Mesenchymal stem cell (in vitro differentiated cells and primary cell): Measurements from ENCODE around the gene TAS2R60.

Experiments used
- DNase-seq: peaks from one replicate; pipeline ENCODE4 v3.0.0-alpha.2; 2013
- H2AFZ ChIP-seq: one replicate; pipeline ENCODE4 v1.6.1; 2013; ENCODE audit warnings: low read depth, mild to moderate bottlenecking, control low read depth, inconsistent platforms, low read length, moderate library complexity
- H2AK5ac ChIP-seq: 2 replicates; pipeline ENCODE4 v1.6.1; 2013; ENCODE audit warnings: low read length, moderate library complexity, mild to moderate bottlenecking, inconsistent platforms; ENCODE audit not compliant: severe bottlenecking
- H2BK120ac ChIP-seq: one replicate; pipeline ENCODE4 v1.6.1; 2013; ENCODE audit warnings: low read depth, mild to moderate bottlenecking, inconsistent platforms, low read length, moderate library complexity
- H2BK12ac ChIP-seq, 2 experiments: one replicate each; pipeline ENCODE4 v1.6.1; 2013; ENCODE audit warnings: inconsistent platforms in 2 of 2, low read length in 2 of 2, mild to moderate bottlenecking in 2 of 2, moderate library complexity in 2 of 2, control low read depth in 1 of 2
- H2BK15ac ChIP-seq: one replicate; pipeline ENCODE4 v1.6.1; 2013; ENCODE audit warnings: mild to moderate bottlenecking, low read depth, inconsistent platforms; ENCODE audit not compliant: poor library complexity, severe bottlenecking
- H2BK5ac ChIP-seq: 2 replicates; pipeline ENCODE4 v1.6.1; 2013; ENCODE audit warnings: low read depth, mild to moderate bottlenecking, low read length, control low read depth, inconsistent platforms; ENCODE audit not compliant: poor library complexity, severe bottlenecking
- H3K14ac ChIP-seq, 2 experiments: one replicate each; pipeline ENCODE4 v1.6.1; 2013; ENCODE audit warnings: inconsistent platforms in 2 of 2, low read length in 2 of 2, control low read depth in 1 of 2, mild to moderate bottlenecking in 1 of 2, moderate library complexity in 1 of 2
- H3K18ac ChIP-seq, 2 experiments: one replicate each; pipeline ENCODE4 v1.6.1; 2013; ENCODE audit warnings: inconsistent platforms in 2 of 2, low read length in 2 of 2, control low read depth in 1 of 2, low read depth in 1 of 2, mild to moderate bottlenecking in 1 of 2
- H3K23ac ChIP-seq, 2 experiments: one replicate each; pipeline ENCODE4 v1.6.1; 2013; ENCODE audit warnings: inconsistent platforms in 2 of 2, low read length in 2 of 2, mild to moderate bottlenecking in 2 of 2, moderate library complexity in 2 of 2, control low read depth in 1 of 2
- H3K27ac ChIP-seq: 2 replicates; pipeline ENCODE4 v1.5.1; 2013; ENCODE audit warnings: mild to moderate bottlenecking, moderate library complexity, low read length, control low read depth, inconsistent platforms; ENCODE audit not compliant: poor library complexity, severe bottlenecking
- H3K27me3 ChIP-seq, 2 experiments: 2 replicates each; pipeline versions ENCODE4 v1.6.1 to v1.7.0; 2013; ENCODE audit warnings: low read length in 2 of 2, mild to moderate bottlenecking in 2 of 2, moderate library complexity in 2 of 2, control low read depth in 1 of 2, inconsistent platforms in 1 of 2; ENCODE audit not compliant: control insufficient read depth in 1 of 2, insufficient read depth in 1 of 2
- H3K36me3 ChIP-seq, 2 experiments: 2 replicates each; pipeline versions ENCODE4 v1.6.1 to v1.7.0; 2013; ENCODE audit warnings: low read length in 2 of 2, control low read depth in 1 of 2, inconsistent platforms in 1 of 2, low read depth in 1 of 2, mild to moderate bottlenecking in 1 of 2; ENCODE audit not compliant: insufficient read depth in 2 of 2, control insufficient read depth in 1 of 2
- H3K4ac ChIP-seq, 2 experiments: one replicate each; pipeline ENCODE4 v1.6.1; 2013; ENCODE audit warnings: inconsistent platforms in 2 of 2, low read length in 2 of 2, mild to moderate bottlenecking in 2 of 2, moderate library complexity in 2 of 2, control low read depth in 1 of 2, low read depth in 1 of 2
- H3K4me1 ChIP-seq: 2 replicates; pipeline ENCODE4 v1.6.1; 2013; ENCODE audit warnings: low read depth, low read length, control low read depth; ENCODE audit not compliant: control insufficient read depth, insufficient read depth
- H3K4me2 ChIP-seq: 2 replicates; pipeline ENCODE4 v1.6.1; 2013; ENCODE audit warnings: low read length, mild to moderate bottlenecking, inconsistent platforms; ENCODE audit not compliant: poor library complexity, severe bottlenecking
- H3K4me3 ChIP-seq, 2 experiments: 2 replicates each; pipeline versions ENCODE4 v1.5.1 to v1.7.0; 2013; ENCODE audit warnings: low read length in 2 of 2, mild to moderate bottlenecking in 2 of 2, control low read depth in 1 of 2, low read depth in 1 of 2; ENCODE audit not compliant: insufficient read depth in 1 of 2
- H3K79me1 ChIP-seq: replicated peaks from 2 replicates; pipeline ENCODE4 v1.6.1; 2013; ENCODE audit warnings: mild to moderate bottlenecking, control low read depth, low read length, inconsistent platforms; ENCODE audit not compliant: poor library complexity, severe bottlenecking
- H3K9ac ChIP-seq: 2 replicates; pipeline ENCODE4 v1.7.0; 2013; ENCODE audit warnings: mild to moderate bottlenecking, low read length, moderate library complexity
- H3K9me3 ChIP-seq: 2 replicates; pipeline ENCODE4 v1.7.0; 2013; ENCODE audit warnings: mild to moderate bottlenecking, low read length; ENCODE audit not compliant: control insufficient read depth
- H4K8ac ChIP-seq: one replicate; pipeline ENCODE4 v1.6.1; 2013; ENCODE audit warnings: inconsistent platforms, mild to moderate bottlenecking, low read length, moderate library complexity
- H4K91ac ChIP-seq: one replicate; pipeline ENCODE4 v1.6.1; 2013; ENCODE audit warnings: mild to moderate bottlenecking, low read length, inconsistent platforms
- WGBS: methylation state at CpG from one replicate; pipeline ENCODE4 v1.1.7; 2013; ENCODE audit warnings: mixed read lengths; 5-methylcytosine and 5-hydroxymethylcytosine counted together

TAS2R60 gene

DNA sequence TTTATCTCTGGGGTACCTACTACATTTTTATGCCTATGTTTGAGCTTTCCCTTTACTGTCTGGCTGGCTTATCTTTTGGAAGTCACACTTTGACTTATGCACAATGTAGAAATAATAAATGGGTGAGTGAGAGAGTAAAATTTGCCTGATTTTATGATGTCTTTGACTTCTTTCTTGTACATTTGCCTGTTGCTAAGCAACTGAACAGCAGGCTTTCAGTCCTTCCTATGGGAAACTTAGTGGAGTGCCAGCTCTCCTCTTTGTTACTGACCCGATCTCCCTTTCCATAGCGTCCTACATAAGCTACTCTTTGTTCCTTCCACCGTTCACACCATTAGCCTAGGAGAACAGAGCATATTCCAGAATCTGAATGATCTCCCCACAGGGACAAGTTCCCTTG is 4.2 kb downstream of the TAS2R60 start:
- H3K4me3 ChIP-seq = no peak overlapping the region
- H2BK120ac ChIP-seq = no peak overlapping the region
- H3K23ac ChIP-seq = no peak overlapping the region
- no peak overlapping the region for H2AFZ ChIP-seq
- H2BK15ac ChIP-seq = no peak overlapping the region
- H2BK12ac ChIP-seq = no peak overlapping the region
- no peak overlapping the region for H3K18ac ChIP-seq
- no peak overlapping the region for H3K14ac ChIP-seq
- H3K9ac ChIP-seq = no peak overlapping the region
- no peak for DNase-seq
- H2BK5ac ChIP-seq = no peak overlapping the region
- no peaks in the 10 kb centered on the region for H3K79me1 ChIP-seq
- no peaks in the 10 kb centered on the region for H3K27me3 ChIP-seq
- H3K27ac ChIP-seq = no peak overlapping the region
- H4K8ac ChIP-seq = no peak overlapping the region
- H3K4ac ChIP-seq = no peak overlapping the region
- H3K36me3 ChIP-seq = no peaks in the 10 kb centered on the region
- WGBS = 87% methylated on average over 2 of the region's 3 CpGs
- H4K91ac ChIP-seq = no peak overlapping the region
- no peaks in the 10 kb centered on the region for H3K4me1 ChIP-seq
- no peak overlapping the region for H3K4me2 ChIP-seq
- no peak overlapping the region for H2AK5ac ChIP-seq
- no peaks in the 10 kb centered on the region for H3K9me3 ChIP-seq

DNA sequence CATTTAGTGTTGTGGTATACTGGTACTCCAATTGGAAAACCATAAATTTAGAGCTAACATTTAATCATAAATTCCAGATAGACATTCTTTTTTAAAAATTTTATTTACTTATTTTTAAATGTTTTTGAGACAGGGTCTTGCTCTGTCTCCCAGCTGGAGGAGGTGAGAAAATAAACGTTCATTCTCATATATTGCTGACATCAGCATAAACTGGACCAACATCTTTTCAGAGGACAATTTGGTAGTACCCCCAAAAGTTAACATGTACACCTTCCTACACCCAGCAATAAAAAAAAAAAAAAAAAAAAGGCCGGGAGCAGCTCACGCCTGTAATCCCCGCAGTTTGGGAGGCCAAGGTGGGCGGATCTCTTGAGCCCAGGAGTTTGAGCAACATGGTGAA is 5.2 kb downstream of the TAS2R60 start:
- 89% methylated on average over 5 of the region's 5 CpGs for WGBS
- Histone ChIP-seq H3K18ac (no peak overlapping the region), H3K9ac (no peak overlapping the region), H3K9me3 (no peaks in the 10 kb centered on the region), H3K4me1 (no peaks in the 10 kb centered on the region), H3K27me3 (no peaks in the 10 kb centered on the region), H2BK5ac (no peak overlapping the region), H3K4ac (no peak overlapping the region), H3K4me3 (no peak overlapping the region), H4K91ac (no peak overlapping the region), H2BK15ac (no peak overlapping the region), H3K27ac (no peak overlapping the region), H2AFZ (no peak overlapping the region), H3K14ac (no peak overlapping the region), H3K23ac (no peak overlapping the region), H2BK12ac (no peak overlapping the region), H3K4me2 (no peak overlapping the region), H3K79me1 (no peaks in the 10 kb centered on the region), H4K8ac (no peak overlapping the region), H3K36me3 (no peaks in the 10 kb centered on the region), H2BK120ac (no peak overlapping the region), H2AK5ac (no peak overlapping the region)
- no peak for DNase-seq

DNA sequence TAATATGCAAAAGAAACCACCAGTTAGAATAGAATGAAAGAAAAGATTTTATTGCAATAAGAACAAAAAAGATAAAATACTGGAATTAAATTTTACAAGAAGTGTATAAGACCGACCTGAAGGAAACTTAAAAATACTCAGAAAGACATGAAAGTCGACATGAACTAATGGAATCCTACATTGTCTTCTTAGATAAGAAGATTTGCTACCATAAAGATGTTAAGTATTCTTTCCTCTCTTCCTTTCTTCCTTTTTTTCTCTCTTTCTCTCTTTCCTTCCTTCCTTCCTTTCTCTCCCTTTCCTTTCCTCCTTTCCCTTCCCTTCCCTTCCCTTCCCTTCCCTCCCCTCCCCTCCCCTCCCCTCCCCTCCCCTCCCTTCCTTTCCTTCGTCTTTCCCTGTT is 6.5 kb downstream of the TAS2R60 start:
- Histone ChIP-seq H3K36me3 (no peaks in the 10 kb centered on the region), H3K23ac (no peak overlapping the region), H3K4ac (no peak overlapping the region), H4K91ac (no peak overlapping the region), H3K9ac (no peak overlapping the region), H4K8ac (no peak overlapping the region), H3K4me2 (no peak overlapping the region), H3K4me3 (no peak overlapping the region), H3K27ac (no peak overlapping the region), H3K14ac (no peak overlapping the region), H3K79me1 (no peaks in the 10 kb centered on the region), H2BK15ac (no peak overlapping the region), H2AFZ (no peak overlapping the region), H2BK120ac (no peak overlapping the region), H3K18ac (no peak overlapping the region), H2BK5ac (no peak overlapping the region), H2BK12ac (no peak overlapping the region), H2AK5ac (no peak overlapping the region), H3K4me1 (no peaks in the 10 kb centered on the region), H3K27me3 (no peaks in the 10 kb centered on the region), H3K9me3 (no peaks in the 10 kb centered on the region)
- 90% methylated on average over 1 of the region's 3 CpGs for WGBS
- DNase-seq = no peak

DNA sequence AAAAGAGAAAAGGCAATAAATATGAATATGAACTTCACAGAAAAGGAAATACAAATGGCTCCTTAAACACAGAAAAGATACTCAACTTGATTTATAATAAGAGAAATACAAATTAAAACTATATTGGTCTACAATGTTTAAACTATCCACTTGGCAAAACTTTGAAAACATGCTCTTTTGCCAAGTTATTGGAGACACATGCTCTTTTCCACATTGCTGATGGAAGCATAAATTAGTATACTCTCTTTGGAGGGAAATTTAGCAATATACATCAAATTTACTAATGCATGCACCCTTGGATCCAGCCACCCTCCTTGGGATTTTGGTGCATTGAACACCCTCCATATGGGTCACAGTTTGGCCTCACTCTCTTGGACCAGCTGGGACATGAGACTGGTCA is 7.9 kb downstream of the TAS2R60 start:
- H2AK5ac ChIP-seq = no peak overlapping the region
- H3K23ac ChIP-seq = no peak overlapping the region
- no peak overlapping the region for H2AFZ ChIP-seq
- H3K36me3 ChIP-seq = no peaks in the 10 kb centered on the region
- H3K27ac ChIP-seq = no peak overlapping the region
- no peaks in the 10 kb centered on the region for H3K27me3 ChIP-seq
- no peak overlapping the region for H2BK15ac ChIP-seq
- no peaks in the 10 kb centered on the region for H3K4me1 ChIP-seq
- no peak overlapping the region for H4K8ac ChIP-seq
- no peak overlapping the region for H2BK120ac ChIP-seq
- no peak overlapping the region for H2BK12ac ChIP-seq
- H3K9me3 ChIP-seq = no peaks in the 10 kb centered on the region
- no peak overlapping the region for H3K4me2 ChIP-seq
- no peak overlapping the region for H4K91ac ChIP-seq
- H3K79me1 ChIP-seq = no peaks in the 10 kb centered on the region
- no peak overlapping the region for H3K14ac ChIP-seq
- no peak overlapping the region for H3K4ac ChIP-seq
- H3K18ac ChIP-seq = no peak overlapping the region
- H3K9ac ChIP-seq = no peak overlapping the region
- DNase-seq = no peak
- H3K4me3 ChIP-seq = no peak overlapping the region
- H2BK5ac ChIP-seq = no peak overlapping the region
